Activated naive CD4-positive, alpha-beta T cell treated with anti-CD3 and anti-CD28 coated beads, Interleukin-2, amount 50 U/mL, for 16 hours (primary cell): Measurements from ENCODE around the gene IBTK.
"Not testable (repeated sequence)": the region's sequence is repeated elsewhere in the genome, so short reads cannot be mapped to it uniquely, and the experiment has no call there.

Source experiments
- DNase-seq: peaks from one replicate; pipeline ENCODE4 v3.0.0-alpha.2; 2020

Gene IBTK

DNA sequence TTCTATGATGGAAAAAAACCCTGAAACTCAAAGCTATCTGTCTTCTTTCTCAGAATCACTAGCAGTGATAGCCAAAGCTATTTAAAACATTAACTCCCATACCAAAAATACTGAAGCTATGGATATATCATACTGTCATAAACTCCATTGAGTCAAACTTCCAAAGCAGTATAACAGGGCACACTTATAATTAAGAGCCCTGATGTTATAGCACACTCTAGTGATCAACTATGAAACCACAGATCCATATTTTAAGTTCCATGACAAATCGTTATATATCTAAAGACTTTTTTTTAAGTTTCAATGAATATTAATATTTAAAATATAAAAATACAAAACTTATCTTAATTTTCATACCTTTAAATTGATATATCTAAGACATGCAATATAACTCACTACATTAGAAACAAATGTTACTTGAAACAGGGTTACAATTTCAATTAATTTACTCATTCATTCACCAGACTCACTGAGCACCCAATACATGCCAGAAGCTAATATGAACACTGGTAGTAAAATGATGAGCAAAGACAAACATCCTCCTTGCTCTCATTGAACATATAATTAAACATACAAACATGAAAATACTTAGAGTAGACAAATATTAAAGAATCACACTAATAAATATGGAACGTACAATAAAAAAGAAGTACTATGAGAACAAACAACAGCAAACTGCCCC lies 69.3 kb downstream of the IBTK start:
- DNase-seq, result no peak

DNA sequence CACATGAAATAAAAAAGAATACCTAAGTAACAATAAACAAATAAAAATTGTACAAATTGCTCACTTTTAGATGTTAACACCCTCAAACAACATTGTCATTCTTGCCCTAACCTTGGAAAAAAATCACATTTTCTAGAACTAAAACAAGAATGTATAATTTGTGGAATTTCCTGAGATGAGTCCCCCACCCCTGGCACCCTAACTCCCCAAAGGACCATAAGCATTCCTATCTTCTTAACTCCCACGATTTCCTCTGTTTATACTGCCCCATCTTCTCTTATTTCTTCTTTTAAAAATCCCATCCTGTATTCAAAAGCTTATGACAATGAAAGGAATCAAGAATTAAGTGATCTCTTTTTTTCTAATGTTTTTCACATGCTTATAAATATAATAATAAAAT lies 70.9 kb downstream of the IBTK start:
- DNase-seq, result no peak

DNA sequence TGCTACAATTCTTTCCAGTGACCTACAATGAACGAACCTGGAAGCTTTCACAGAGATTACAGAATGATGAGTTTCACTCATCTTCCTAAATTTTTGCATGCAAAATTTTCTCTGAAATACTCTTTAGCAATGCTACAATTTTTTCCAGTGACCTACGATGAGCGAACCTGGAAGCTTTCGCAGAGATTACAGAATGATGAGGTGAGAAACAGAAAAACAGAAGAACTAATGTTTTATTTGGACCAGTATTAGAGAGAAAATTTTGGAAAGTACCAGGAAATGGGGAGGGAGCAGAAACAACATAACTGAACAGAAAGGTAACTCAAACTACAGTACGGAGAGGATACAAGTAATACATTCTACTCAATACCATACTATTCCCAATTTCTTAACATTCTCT lies 75.0 kb downstream of the IBTK start:
- no peak for DNase-seq

DNA sequence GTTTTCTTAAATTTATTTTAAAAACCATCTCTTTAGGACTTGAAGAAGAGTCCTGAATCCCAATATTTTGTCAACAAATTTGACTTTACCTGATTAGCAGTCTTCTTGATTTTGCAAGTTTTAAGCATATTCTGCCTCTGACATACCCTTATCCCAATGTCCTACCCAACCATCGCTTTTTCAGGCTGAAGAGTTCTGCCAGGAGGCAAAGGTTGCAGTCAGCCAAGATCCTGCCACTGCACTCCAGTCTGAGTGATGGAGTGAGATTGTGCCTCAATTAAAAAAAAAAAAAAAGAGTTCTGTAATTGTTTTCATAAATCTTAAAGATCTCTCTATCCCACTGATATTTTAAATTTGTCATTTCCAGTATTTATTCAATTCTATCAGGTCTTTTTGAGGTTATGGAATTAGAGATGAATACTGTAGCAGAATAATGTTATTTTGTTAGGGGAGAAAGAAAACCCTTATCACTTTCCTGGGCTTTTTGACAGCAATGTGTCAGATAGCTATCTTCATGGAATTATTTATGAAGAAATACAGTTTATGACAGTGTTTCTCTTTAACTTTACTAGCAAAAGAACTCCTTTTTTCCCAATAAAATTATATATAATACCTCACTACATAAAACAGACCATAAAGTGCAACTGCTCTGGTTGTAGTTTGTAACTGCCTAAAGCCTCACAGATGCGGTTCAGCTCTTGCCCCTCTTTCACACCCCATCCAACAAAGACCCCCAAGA lies 78.2 kb downstream of the IBTK start:
- no peak for DNase-seq

DNA sequence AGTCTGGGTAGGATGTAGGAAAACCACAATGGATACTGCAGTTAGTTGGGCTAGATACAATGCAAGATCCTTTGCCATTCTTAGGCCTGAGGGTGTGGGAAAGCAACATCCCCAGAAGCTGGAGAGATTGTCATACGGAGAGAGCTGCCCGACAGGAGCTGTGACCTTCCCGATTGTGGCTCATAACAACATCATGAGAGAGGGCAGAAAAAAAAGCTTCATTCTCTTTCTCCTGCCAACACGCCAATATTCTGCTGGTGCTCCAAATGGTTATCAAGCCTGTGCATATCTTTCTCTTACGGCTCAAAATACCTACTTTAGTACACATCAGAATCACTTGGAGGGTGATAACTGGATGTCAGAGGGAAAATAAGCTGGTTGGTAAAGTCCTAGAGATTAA lies 81.1 kb downstream of the IBTK start:
- no peak for DNase-seq

DNA sequence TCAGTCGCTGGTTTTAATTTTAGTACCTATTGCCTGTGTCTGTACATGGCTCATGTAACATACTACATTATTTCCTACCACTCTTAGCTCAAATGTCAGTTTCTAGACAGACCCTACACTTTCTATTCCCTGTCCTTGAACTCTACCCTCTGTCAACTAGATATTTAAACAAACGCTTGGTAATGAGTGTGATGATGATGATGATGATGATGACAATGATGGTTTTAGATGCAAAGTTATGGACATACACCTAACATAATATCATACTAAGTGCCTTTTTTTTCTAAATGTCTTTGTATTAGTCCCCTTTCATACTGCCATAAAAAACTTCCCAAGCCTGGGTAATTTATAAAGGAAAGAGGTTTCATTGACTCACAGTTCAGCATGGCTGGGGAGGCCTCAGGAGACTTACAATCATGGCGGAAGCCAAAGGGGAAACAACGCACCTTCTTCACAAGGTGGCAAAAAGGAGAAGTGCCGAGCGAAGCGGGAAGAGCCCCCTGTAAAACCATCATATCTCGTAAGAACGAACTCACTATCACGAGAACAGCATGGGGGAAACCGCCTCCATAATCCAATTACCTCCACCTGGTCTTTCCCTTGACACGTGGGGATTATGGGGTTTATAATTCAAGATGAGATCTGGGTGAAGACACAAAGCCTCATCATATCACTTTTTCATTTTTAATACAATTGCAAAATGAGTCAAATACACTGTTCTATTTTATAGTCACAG lies 87.1 kb downstream of the IBTK start:
- DNase-seq, result no peak

DNA sequence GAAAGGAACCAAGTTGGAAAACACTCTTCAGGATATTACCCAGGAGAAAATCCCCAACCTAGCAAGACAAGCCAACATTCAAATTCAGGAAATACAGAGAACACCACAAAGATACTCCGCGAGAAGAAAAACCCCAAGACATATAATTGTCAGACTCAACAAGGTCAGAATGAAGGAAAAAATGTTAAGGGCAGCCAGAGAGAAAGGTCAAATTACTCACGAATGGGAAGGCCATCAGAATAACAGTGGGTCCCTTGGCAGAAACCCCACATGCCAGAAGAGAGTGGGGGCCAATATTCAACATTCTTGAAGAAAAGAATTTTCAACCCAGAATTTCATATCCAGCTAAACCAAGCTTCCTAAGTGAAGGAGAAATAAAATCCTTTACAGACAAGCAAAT lies 94.8 kb downstream of the IBTK start:
- not testable (repeated sequence) for DNase-seq

DNA sequence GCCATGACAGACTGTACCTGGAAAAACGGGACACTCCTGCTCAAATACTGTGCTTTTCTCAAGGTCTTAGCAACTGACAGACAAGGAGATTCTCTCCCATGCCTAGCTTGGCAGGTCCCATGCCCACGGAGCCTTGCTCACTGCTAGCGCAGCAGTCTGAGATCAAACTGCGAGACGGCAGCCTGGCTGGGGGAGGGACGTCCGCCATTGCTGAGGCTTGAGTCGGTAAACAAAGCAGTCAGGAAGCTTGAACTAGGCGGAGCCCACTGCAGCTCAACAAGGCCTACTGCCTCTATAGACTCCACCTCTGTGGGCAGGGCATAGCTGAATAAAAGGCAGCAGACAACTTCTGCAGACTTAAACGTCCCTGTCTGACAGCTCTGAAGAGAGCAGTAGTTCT lies 96.4 kb downstream of the IBTK start:
- not testable (repeated sequence) for DNase-seq

DNA sequence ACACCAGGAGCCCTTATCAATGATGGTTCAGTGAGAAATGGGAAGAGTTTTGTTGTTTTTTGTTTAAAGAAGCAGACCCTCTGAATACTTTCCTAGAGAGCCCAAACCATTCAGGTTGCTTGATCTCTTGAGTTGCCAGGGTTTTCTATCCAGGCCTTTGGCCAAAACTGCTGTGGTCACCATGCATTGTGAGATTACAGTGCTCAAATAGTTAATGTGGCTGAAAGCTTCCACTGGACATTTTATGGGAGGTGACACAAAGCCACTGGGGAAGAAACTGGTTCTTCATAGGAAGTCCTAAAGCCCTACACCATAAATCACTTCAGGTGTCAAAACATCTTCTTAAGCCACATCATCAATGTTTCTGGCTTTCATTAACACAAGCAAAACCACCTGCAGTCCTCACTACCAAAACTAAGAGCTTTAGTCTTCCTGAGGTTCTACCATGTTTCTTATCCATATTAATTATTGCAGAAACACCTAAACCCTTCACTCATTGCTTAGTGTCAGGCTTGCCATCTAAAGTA lies 101.6 kb downstream of the IBTK start:
- DNase-seq, result no peak

DNA sequence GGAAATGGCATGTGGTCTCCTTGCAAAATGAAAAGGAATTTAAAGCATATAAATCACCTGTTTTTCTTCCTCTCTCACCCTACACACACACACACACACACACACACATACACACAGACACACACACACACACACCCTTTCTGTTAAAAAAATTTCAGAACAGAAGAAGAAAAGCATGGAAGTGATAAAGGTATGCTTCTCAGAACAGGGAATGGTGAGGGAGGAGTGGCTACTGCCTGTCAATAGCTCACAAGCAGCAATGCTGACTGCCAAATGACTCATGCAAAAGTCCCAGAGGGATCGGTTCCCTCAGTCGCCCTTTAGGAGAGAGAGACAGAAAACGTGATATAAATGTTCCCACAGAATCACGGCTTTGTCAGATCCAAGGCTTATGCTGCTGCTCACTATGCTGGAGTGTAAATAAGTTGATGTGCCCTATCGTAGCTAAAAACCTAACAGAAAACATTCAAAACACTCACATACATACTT lies 102.6 kb downstream of the IBTK start:
- DNase-seq, result no peak

DNA sequence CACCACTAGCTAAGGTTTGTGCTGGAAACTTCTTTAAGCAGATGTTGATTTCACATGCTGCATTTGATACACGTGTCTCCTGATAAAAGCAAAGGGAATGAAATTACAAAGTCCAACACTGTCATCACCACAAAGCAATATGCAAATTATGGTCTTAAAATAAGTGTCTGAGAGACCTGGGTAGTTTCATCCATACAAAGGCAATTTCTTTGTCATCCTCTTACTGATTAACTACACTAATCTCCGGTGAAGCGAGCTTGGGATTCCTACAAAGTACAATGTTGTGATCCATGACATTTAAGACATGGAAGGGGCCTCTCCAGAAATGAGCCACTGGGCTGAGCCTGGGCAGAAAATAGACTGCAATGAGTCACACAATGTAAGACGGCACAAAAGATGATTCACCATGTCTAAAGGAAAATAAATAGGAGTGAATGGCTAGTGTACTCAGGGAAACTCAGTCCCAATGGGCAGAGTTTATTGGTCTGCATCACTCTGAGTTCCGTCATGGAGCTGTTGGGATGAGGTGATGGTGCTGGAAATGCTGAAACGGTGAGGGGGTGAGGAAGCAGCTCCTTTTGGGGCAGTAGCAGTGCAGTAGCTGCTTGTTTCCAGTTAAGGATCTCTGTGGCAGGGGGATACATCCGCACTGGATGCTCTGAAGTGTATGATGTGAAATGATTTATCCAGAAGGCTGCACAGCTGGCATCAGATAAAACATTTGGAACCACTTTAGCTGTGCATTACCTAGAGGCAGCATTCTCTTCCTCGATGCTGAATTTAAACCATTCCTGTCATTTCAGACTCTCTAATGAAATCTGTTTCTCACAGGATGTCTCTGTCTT lies 103.3 kb downstream of the IBTK start:
- no peak for DNase-seq

DNA sequence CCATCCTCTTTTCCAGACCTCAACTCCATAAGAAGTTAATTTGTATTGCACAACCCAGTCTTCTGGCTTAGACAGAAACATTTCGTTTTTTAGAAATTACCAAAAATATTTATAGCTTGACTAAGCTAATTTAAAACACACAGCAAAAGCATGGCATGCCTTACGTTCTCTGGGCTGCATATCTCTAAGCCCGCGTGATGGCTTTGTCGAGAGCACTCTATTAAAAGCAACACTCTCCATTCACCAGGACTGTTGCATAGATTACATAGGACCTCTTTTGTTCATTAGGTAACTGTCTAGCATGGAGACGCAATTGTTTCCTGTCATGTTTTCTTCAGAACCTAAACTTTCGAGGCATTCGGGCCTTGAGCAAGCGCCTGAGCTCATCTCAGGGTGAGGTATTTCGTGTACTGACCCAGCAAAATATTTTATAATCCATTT lies 104.5 kb downstream of the IBTK start:
- no peak for DNase-seq

DNA sequence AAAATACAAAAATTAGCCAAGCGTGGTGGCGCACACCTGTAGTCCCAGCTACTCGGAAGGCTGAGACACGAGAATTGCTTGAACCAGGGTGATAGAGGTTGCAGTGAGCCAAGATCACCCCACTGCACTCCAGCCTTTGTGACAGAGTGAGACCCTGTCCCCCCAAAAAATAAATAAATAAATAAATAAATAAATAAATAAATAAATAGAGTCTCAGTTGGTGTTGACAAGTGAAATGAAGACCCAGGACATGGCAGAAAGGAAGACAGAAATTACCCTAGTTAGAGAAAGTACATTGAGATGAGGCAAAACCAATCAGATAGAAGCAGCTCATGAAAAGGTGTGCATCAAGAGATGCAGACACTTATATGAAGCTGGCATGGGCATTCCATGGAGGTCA lies 105.0 kb downstream of the IBTK start:
- DNase-seq, result no peak

DNA sequence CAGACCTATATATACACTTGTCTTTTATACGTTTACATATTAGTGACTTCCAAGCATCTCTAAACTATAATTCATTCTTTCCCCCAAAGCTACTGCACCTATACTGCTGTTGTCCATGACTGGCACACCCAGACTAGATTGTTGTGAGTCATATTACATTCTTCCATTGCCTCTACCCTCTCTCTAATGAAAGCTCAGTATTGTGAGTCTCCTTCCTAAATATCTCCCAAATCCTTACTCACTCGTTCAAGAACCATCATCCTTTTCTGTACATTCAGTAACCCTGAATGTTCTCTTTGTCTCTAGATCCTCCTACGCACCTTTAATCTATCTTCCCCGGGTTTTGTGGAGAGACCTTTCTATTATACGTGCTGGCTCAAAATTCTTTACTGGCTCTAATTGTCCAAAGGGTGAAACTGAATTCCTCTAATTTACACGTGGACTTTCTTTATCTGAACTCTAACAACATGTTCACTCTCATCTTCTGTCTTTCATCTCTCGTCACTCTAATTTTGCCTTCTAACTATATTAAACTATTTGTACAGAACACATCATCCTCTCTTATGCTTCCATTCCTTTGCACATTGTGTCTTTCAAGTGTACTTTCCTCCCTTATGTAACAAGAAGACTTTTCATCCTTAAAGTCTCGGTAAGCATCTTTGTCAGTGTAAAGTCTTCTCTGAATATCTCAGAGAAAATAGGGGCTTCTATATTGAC lies 109.3 kb downstream of the IBTK start:
- no peak for DNase-seq

DNA sequence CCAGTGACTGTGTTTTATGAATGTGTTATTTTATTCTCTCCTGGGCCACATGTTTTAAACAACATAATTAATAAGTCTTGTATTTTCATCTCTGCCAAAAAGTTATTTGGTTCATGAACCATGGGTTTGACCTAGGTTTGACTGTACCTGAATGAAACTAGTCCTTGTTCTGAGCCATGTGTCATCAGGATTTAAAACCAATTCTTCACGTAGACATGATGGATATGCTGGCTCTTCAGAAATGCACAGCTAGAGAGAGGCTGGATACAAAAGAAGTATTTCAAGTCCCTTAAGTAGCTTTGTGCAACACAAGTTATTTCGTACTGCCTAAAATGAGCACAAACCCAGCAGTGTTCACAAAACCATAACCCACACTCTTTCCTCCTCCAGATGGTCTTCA lies 116.1 kb downstream of the IBTK start:
- no peak for DNase-seq

DNA sequence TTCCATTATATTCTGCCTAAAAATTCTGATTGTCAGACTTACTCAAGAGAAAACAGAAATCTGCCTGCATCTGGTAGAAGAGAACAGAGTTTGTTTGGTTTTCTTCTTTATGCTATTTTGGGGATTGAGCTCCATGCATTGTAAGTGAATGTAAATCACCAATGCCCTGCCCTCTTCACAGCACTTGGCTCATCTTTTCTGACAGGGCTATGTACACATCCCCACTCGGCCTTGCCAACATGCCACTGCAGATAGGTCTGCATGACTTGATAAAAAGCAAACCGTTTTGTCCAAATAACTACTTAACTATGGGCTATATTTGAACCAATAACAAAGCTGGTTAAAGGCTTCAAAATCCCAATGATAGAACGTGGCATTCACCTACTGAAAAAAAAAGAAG lies 117.7 kb downstream of the IBTK start:
- DNase-seq, result no peak

DNA sequence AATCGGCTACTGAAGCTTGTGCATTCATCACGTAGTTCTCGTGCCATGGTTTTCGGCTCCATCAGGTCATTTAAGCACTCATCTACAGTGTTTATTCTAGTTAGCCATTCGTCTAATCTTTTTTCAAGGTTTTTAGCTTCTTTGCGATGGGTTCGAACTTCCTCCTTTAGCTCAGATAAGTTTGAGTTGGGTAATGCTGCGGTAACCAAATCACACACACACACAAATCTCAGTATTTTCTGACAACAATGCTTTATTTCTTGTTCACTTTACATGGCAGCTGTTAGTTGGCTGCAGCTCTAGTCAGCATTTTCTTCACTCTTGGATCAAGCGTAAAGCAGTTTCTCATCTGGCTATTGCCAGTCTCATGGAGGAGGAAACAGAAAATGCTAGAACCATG lies 118.6 kb downstream of the IBTK start:
- not testable (repeated sequence) for DNase-seq

DNA sequence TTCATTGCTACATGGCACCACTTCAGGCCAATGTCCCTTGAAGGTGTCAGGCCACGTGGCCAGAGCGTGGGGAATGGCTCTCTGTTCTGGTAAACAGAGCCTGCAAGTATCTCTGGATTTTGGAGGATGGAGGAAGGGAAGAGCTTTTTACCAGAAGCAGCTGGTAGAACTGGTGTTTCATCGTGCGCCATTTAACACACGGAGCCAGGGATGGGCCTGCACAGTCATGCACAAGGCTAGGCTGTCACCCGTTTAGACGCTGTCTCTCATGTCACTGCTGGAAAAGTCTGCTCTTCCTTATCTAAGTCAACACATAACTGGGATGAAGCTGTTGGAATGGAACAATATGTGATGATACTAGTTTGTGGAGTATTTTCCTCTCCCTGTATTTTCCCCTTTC lies 123.9 kb downstream of the IBTK start:
- no peak for DNase-seq
